CD4-positive, alpha-beta T cell (primary cell): ENCODE results near the gene ABHD4. TPM values are rescaled to one million over a fixed set of nuclear protein-coding genes. Genes with fewer than 3 reads are reported as not detected.

Experiments used
- ATAC-seq: fragments of 200-7000 bp; cut with Tn5 transposase; one replicate; pipeline ENCODE4 v1.10.0; 2022; ENCODE audit warnings: mild to moderate bottlenecking; ENCODE audit not compliant: poor library complexity
- CTCF ChIA-PET: fragments of 350-600 bp; sonication (Branson Sonifier 250); formaldehyde crosslinking; loops from one replicate; lab custom pipeline; 2021; ENCODE audit warnings: antibody characterized with exemption, inconsistent platforms; lab: Charles Lee
- POLR2A ChIA-PET: fragments of 350-600 bp; sonication (Branson Sonifier 250); formaldehyde crosslinking; loops from one replicate; lab custom pipeline; 2021; ENCODE audit warnings: antibody characterized with exemption, inconsistent platforms; lab: Charles Lee
- DNase-seq, 14 experiments: peaks; one replicate each; pipeline ENCODE4 v3.0.0-alpha.2; 2013 to 2020; ENCODE audit warnings: mixed read lengths in 2 of 14
- H3K27ac ChIP-seq, 2 donors: one replicate each; pipeline versions ENCODE4 v1.5.1 to v1.7.0; 2013; ENCODE audit warnings: low read length in 2 of 2, low read depth in 1 of 2, mild to moderate bottlenecking in 1 of 2
- H3K27me3 ChIP-seq, 2 experiments: 1 replicate in 1 of 2; 2 replicates in 1 of 2; pipeline versions ENCODE4 v1.6.1 to v1.7.0; 2013; ENCODE audit warnings: low read length in 2 of 2, control low read depth in 1 of 2, mild to moderate bottlenecking in 1 of 2, moderate library complexity in 1 of 2; ENCODE audit not compliant: insufficient read depth in 2 of 2, control insufficient read depth in 1 of 2
- H3K36me3 ChIP-seq: one replicate; pipeline ENCODE4 v1.6.1; 2013; ENCODE audit warnings: low read length, control low read depth; ENCODE audit not compliant: insufficient read depth
- H3K4me1 ChIP-seq: one replicate; pipeline ENCODE4 v1.6.1; 2013; ENCODE audit warnings: low read length, control low read depth; ENCODE audit not compliant: insufficient read depth
- H3K4me3 ChIP-seq: one replicate; pipeline ENCODE4 v1.5.1; 2013; ENCODE audit warnings: mild to moderate bottlenecking, low read length, moderate library complexity
- H3K9me3 ChIP-seq, 2 experiments: 1 replicate in 1 of 2; 2 replicates in 1 of 2; pipeline versions ENCODE4 v1.6.1 to v1.7.0; 2013; ENCODE audit warnings: low read length in 2 of 2, mild to moderate bottlenecking in 2 of 2, control low read depth in 1 of 2, moderate library complexity in 1 of 2; ENCODE audit not compliant: control insufficient read depth in 1 of 2, insufficient read depth in 1 of 2
- H3K27ac Mint-ChIP-seq: one replicate; pipeline ENCODE4 v1.8.0; 2020; ENCODE audit warnings: mixed read lengths
- H3K27me3 Mint-ChIP-seq: one replicate; pipeline ENCODE4 v1.8.0; 2021; ENCODE audit warnings: mixed read lengths
- H3K36me3 Mint-ChIP-seq: one replicate; pipeline ENCODE4 v1.8.0; 2021; ENCODE audit warnings: low read depth, mixed read lengths
- H3K4me1 Mint-ChIP-seq: one replicate; pipeline ENCODE4 v1.8.0; 2021; ENCODE audit warnings: low read depth, mixed read lengths
- H3K4me3 Mint-ChIP-seq: one replicate; pipeline ENCODE4 v1.8.0; 2020; ENCODE audit warnings: mild to moderate bottlenecking, mixed read lengths
- H3K9me3 Mint-ChIP-seq: one replicate; pipeline ENCODE4 v1.8.0; 2020; ENCODE audit warnings: mixed read lengths
- intact Hi-C, 2 experiments: fragments of 100-400 bp; cut with DNase I in 1 of 2; cut with micrococcal nuclease in 1 of 2; formaldehyde crosslinking; loops; one replicate each; pipeline versions ENCODE4 v1.15.1 to v1.9.0; 2023 to 2025; cut with DNase I, micrococcal nuclease
- total RNA-seq, 174 experiments: library from RNA in 2 of 174; stranded (reverse) in 2 of 174; gene quantifications; one replicate each; pipeline ENCODE4 v1.2.3 and lab custom pipeline; 2021 to 2026
- TF ChIP-seq, protein P1 (sequence below): fragments of 200-600 bp; IDR thresholded peaks from one replicate; pipeline ENCODE4 v1.8.0; 2022; ENCODE audit warnings: antibody characterized with exemption, mild to moderate bottlenecking

ABHD4 gene
- total RNA-seq, 2 experiments from 2014 or later = 7.1 to 8.9 TPM

DNA sequence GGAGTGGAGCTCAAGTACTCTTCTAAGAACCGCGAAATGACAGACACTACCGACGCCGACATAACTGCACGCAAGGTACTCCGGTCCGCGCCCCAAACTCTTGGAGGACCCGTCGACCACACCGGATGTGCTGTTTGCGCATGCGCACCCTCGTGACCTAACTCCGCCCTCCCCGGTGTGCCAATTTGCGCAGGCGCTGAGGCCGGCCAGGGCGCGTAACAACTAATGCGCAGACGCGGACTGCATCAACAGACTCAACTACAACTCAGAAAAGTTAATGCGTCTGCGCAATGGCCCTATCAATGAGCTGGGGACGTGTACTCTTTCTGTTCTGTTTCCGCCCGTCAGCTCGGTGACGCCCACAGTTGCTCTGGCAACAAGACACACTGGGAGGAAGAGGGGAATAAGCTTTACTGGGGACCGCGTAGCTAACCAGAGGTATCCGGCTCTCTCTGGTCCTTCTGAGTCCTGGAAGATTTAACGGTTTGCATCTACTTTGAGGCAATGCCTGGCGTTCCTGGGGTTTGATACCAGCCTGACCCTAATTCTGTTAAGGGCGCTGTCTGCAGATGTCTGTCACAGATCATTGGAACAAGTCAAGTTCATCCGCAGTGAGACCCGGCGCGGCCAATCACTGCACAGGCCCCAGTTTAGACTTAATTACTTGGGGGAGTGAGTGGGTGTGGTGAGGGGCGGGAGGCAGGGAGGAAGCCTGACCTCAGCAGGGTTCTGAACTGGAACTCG is 8.8 kb upstream of the ABHD4 start, which contains the start of gene DAD1:
TSS of gene DAD1 (minus strand) at position 129 of the 744 bp plus-strand sequence. CDS start at position 62, 67 bp downstream.
- peak within 1 kb of the TSS; percentile 92 to 96 for H3K27ac ChIP-seq
- CTCF ChIA-PET = interaction anchor here (0.7 to 6.7 kb wide), 12 partner anchors 10 to 764 kb away, joined by 3 to 87 read pairs (median 4); partner anchors contain the start of genes ABHD4 and OXA1L
- intact Hi-C loops = loop anchor here (1.0 to 10.0 kb wide), 9 partner anchors 19 to 713 kb away; partner anchors contain the start of genes OXA1L (in 2 of the 2), HOMEZ (in 1 of the 2) and PPP1R3E (in 1 of the 2)
- DNase-seq (peak; percentile 98 to 100 (median 100)), ATAC-seq (peak; percentile 87)
- Mint-ChIP-seq H3K36me3 (peaks cover 44% of the 10 kb centered on the region), H3K4me1 (peaks cover 60% of the 10 kb centered on the region), H3K27me3 (no peaks in the 10 kb centered on the region), H3K27ac (peak within 1 kb of the TSS; percentile 98), H3K9me3 (no peaks in the 10 kb centered on the region), H3K4me3 (peak within 1 kb of the TSS; percentile 96)
- H3K27me3 ChIP-seq = no peaks in the 10 kb centered on the region
- TF ChIP-seq, protein P1, sequence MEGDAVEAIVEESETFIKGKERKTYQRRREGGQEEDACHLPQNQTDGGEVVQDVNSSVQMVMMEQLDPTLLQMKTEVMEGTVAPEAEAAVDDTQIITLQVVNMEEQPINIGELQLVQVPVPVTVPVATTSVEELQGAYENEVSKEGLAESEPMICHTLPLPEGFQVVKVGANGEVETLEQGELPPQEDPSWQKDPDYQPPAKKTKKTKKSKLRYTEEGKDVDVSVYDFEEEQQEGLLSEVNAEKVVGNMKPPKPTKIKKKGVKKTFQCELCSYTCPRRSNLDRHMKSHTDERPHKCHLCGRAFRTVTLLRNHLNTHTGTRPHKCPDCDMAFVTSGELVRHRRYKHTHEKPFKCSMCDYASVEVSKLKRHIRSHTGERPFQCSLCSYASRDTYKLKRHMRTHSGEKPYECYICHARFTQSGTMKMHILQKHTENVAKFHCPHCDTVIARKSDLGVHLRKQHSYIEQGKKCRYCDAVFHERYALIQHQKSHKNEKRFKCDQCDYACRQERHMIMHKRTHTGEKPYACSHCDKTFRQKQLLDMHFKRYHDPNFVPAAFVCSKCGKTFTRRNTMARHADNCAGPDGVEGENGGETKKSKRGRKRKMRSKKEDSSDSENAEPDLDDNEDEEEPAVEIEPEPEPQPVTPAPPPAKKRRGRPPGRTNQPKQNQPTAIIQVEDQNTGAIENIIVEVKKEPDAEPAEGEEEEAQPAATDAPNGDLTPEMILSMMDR = no peak
- H3K36me3 ChIP-seq = no peaks in the 10 kb centered on the region
- POLR2A ChIA-PET = interaction anchor here (0.6 to 7.3 kb wide), 43 partner anchors 9 to 1205 kb away, joined by 3 to 137 read pairs (median 5); partner anchors contain the start of genes ABHD4, ACIN1, C14orf119 and HAUS4
- peak within 1 kb of the TSS; percentile 82 for H3K4me3 ChIP-seq
- peaks cover 39% of the 10 kb centered on the region for H3K4me1 ChIP-seq
- no peaks in the 10 kb centered on the region for H3K9me3 ChIP-seq

DNA sequence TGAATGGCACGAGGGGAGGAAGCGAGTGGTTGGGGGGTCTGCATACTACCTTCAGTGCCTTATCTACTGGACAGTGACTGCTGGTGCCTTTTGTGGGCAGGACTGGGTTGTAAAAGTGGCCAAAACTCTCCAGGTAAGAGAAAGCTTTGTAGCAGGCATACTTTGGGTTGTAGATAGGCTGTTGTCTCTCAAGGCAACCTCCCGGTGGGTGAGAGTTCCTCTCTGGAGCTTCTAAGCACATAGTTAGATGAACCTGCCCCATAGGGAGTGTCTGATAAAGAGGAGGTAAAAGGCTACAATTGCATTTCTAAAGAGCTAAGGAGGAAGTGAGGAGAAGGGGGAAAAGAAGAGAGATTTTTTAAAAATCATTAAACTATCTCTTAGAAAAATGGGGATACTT is 4.9 kb upstream of the ABHD4 start:
- peaks cover 29% of the 10 kb centered on the region for H3K4me1 Mint-ChIP-seq
- ATAC-seq (no peak), DNase-seq (no peak)
- Histone ChIP-seq H3K27me3 (no peaks in the 10 kb centered on the region), H3K36me3 (no peaks in the 10 kb centered on the region), H3K4me3 (no peak overlapping the region), H3K9me3 (no peaks in the 10 kb centered on the region), H3K4me1 (peaks cover 18% of the 10 kb centered on the region), H3K27ac (no peak overlapping the region)
- no peak overlapping the region for H3K4me3 Mint-ChIP-seq
- no peaks in the 10 kb centered on the region for H3K27me3 Mint-ChIP-seq
- POLR2A ChIA-PET = interaction anchor here (0.9 kb wide), 1 partner anchor 237 kb away, joined by 3 read pairs; the partner anchor contains the start of gene MRPL52
- no peaks in the 10 kb centered on the region for H3K9me3 Mint-ChIP-seq
- intact Hi-C loops = no loop called here
- peaks cover 21% of the 10 kb centered on the region for H3K36me3 Mint-ChIP-seq
- TF ChIP-seq, protein P1 = no peak
- CTCF ChIA-PET = interaction anchor here (1.2 to 6.7 kb wide), 2 partner anchors 22 to 294 kb away, joined by 3 to 87 read pairs; no protein-coding TSS in a partner anchor
- no peak overlapping the region for H3K27ac Mint-ChIP-seq

DNA sequence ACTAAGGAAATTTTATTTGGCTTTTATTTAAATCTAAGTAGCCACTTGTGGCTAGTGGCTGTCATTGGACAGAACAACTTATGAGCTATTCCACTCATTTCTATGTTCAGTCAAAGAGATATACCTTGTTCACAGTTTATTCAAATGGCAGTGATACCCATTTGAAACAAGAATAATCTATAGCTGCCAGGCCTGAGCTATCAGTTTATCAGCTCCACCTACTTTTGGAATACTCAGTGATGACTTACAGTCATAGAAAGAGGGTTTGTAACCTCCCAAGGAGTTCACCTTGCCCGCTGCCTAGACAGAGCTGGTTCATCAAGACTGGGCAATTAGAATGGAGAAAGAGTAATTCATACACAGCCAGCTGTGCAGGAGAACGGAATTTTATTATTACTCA is 4.5 kb upstream of the ABHD4 start:
- intact Hi-C loops = no loop called here
- Histone ChIP-seq H3K36me3 (no peaks in the 10 kb centered on the region), H3K27me3 (no peaks in the 10 kb centered on the region), H3K27ac (no peak overlapping the region), H3K4me3 (no peak overlapping the region), H3K9me3 (no peaks in the 10 kb centered on the region), H3K4me1 (peaks cover 21% of the 10 kb centered on the region)
- H3K27ac Mint-ChIP-seq = no peak overlapping the region
- H3K9me3 Mint-ChIP-seq = no peaks in the 10 kb centered on the region
- H3K4me1 Mint-ChIP-seq = peaks cover 28% of the 10 kb centered on the region
- H3K36me3 Mint-ChIP-seq = peaks cover 21% of the 10 kb centered on the region
- H3K27me3 Mint-ChIP-seq = no peaks in the 10 kb centered on the region
- DNase-seq = no peak
- CTCF ChIA-PET = interaction anchor here (1.2 to 6.7 kb wide), 2 partner anchors 22 to 293 kb away, joined by 3 to 87 read pairs; no protein-coding TSS in a partner anchor
- POLR2A ChIA-PET = interaction anchor here (0.6 to 0.9 kb wide), 2 partner anchors 236 to 859 kb away, joined by 3 read pairs; partner anchors contain the start of gene MRPL52
- ATAC-seq = no peak
- no peak overlapping the region for H3K4me3 Mint-ChIP-seq
- TF ChIP-seq, protein P1 = no peak
